Activated gamma-delta T cell treated with anti-CD3 and anti-CD28 coated beads, Interleukin-2, amount 50 U/mL, for 16 hours (primary cell): ENCODE measurements around the gene ASPN.

Experiments used
- DNase-seq: peaks from one replicate; pipeline ENCODE4 v3.0.0-alpha.2; 2020; ENCODE audit warnings: low read depth

The ASPN gene

GRCh38 chr9:92504881-92505280 is 22.6 kb upstream of the ASPN start:
- DNase-seq: no peak

GRCh38 chr9:92503156-92503555 is 20.9 kb upstream of the ASPN start:
- no peak for DNase-seq

- DNase-seq: no peak
Measured at GRCh38 chr9:92501671-92502393, 19.5 kb upstream of the ASPN start.

DNA sequence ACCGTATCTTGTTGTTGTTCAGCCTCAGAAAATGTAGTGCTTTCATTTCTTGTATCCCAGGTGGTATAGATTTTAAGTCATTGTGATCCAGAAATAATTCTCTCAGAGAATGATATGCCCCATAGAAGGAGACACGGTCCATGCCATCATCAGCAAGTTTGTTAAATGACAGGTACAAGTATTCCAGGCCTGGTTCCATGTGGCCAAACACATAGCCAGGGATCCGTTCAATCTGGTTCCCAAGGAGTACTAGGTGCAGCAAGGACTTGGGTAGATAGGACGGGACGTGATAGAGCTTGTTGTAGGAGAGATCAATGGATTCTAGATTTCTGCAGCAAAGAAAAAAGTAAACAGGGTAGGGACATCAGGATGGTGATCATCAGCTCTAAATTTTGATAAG is 18.4 kb upstream of the ASPN start:
- no peak for DNase-seq

DNA sequence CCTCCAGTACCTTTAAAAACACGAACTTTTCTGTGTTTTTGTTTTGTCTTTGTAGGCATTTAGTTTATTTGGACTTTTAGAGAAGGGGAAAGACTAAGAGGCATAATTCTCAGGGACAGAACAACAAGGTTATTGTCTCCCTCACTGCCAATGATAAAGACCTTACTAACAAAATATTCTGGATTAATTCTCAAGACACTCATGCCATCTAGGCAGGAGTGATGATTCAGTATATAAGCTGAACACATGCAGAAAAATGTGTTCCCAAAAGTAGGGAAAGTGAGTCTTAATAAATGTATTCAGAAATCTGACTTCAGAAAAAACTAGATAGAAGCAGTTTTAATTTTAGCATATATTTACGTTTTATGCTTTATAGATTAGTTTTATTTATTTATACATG is 17.4 kb upstream of the ASPN start:
- no peak for DNase-seq

GRCh38 chr9:92496396-92497176 is 14.3 kb upstream of the ASPN start:
- DNase-seq: no peak

- DNase-seq: no peak
Measured at GRCh38 chr9:92494856-92495255, 12.6 kb upstream of the ASPN start.

DNA sequence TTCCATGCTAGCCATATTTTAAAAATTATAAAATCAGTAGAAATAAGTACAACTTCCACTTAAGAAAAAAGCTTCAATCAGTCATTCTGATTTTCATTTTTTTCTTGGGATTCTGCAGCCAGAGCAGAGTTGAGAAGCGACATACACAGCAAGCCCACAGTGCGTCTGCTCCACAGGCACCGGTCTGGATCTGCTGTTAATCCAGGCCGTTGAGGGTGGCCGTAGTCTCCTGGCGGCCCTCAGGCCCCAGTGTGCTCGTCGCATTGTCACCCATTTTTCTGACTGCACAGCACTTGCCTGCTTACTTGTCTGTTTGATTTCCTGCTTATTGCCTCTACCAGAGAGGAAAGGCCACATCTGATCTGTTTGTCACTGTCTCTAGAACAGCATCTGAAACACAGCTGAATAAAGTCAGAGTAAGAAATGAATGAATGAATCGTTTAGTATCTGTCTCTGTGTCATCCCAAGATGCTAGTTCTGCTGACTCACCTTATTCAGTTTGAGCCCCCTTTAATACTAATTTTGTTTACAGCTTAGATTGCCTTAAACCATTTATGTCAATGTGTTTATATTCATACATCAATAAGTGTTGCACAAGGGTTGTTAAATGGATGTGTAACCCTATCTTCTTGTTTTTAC is 11.6 kb upstream of the ASPN start:
- no peak for DNase-seq

- no peak for DNase-seq
Measured at GRCh38 chr9:92492781-92493401, 10.6 kb upstream of the ASPN start.

DNA sequence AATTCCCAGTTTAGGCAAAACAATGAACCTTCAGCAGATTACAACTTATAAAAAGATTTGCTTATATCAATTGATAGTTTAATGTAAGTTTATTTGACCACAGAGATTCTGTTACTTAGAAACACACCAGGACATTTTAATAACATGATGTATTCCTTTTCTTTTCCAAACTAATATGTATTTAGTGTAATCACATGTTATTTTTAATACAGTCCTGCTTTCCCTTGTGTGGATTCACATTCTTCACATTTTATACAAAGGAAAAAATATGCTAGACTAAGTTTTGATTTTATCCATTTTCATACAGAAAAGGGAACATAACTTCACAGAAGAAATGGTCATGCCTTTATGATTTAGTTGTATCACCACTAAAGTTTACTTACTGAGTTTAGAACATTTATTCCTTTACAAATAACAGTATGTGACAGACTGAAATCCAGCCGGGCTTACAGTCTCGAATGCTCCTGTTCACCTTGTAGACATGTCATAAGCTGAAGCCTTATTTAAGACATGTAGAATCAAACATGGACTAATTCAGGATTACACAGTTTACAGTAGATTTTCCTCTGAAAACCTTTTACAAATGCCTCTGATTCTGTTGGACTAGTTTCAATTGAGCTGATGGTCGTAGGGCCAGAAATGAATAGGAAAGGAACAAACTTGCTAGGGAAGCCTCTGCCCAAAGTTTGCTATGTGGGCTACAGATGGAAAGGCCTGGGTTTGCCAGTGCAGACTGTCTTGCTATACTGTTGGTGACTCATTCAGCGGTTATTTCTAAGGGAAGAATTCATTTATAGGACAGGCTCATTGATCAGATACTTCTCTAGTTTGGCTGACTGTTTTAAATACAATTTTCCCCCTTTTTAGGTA is 6.6 kb upstream of the ASPN start:
- DNase-seq: no peak

- no peak for DNase-seq
Measured at GRCh38 chr9:92486371-92486770, 4.1 kb upstream of the ASPN start.

DNA sequence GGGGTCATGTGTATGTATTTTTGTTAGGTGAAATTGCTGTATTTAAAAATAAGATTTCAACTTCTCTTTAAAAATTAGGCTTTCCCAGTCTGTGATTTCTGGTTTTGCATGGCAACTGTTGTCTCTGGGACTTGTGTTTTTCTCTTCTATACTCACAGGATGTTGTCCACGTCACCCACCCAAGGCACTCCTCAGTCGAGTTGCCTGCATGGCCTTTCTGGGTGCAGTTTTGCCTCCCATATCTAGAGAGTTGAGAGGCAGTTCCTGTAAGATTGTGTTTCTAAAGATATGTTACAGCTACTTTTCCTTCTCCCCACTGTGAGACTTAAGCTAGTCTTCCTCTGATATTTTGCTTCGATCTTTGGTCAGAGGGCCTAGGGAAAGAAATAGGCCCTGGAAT is 2.3 kb upstream of the ASPN start:
- DNase-seq: no peak

DNA sequence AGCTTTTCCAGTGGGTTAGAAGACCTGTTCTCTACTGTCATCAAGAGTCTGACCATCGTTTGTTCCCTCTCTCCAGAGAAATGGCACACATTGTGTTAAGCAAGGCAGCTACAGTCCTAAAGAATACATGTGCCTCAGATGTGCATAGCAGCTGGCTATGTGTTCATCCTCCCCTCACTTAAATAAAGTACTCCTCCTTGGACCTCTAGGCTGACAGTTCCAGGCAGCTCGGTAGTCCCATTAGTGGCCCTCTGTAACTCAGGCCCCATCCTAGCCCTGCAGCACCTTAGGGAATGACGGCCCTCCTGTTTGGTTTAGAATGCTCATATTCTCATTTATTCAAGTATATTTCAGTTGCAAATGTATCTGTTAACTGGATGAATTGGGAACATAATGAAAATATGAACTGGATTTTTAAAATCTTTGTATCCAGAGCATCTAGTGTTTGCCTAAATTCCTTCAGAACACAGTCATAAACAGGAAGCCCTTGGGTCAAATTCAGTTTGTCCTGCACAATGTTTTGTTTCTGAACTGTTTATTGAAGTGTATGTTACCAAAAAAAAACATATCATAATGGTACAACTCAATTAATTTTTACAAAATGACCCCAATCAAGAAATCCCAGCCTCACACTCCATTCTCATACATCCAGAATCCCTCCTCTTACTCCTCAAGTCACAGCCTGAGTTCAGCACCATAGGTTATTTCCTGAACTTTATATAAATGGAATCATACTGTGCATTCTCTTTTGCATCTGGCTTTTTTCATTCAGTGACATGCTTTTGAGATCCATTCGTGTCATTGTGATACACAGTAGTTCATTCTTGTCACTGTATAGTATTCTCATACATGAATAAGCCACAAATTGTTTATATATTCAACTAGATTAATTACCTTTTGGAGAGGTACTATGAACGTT is 1.6 kb upstream of the ASPN start:
- no peak for DNase-seq

DNA sequence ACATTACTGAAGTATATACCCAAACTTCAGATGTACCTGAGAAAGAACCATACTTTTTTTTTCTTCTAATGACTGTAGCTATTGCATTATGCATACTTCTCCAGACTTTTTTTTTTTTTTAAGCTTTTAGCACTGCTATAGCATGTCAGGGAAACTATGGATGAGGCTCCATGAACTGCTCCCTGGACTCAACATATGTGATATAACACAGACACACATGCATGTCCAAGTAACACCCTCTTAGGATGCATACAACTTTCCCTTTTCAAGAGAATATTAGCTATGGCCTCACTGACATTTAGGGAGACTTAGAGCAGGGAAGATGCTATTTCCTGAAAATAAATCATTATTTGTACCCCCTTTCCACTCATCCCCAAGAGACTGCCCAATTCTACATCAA is 499 bp upstream of the ASPN start:
- no peak for DNase-seq

DNA sequence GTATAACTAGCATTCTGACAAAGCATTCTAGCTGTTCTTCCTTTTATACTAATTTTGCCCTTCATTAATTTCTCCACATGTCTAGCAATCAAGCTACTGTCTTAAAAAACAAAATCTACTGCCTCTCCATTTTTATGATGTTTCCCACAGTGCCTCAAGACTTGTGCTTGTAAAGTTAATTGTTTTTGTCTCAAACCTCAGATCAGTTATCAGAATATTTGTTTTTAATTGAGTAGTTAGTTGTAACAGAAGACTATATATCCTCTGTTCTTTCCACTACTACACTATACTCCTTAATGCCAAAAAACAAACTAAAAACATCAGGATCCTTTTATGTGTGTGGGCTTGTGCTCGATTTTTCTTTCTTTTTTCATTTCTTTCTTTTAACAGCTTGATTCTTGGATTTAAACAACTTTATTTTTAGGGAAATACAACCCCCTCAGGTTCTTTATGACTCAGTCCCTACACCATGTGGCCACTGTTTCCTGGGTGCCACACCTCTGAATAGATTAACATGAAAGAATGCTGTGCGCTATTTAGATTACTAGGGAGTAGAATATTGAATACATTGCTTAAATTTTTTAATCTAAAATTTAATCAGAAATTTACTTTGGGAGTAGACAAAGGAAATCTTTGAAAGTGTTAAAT is 1.2 kb downstream of the ASPN start:
- no peak for DNase-seq

GRCh38 chr9:92480291-92480771 is 2.0 kb downstream of the ASPN start:
- no peak for DNase-seq

- no peak for DNase-seq
Measured at GRCh38 chr9:92479346-92479745, 3.0 kb downstream of the ASPN start.

DNA sequence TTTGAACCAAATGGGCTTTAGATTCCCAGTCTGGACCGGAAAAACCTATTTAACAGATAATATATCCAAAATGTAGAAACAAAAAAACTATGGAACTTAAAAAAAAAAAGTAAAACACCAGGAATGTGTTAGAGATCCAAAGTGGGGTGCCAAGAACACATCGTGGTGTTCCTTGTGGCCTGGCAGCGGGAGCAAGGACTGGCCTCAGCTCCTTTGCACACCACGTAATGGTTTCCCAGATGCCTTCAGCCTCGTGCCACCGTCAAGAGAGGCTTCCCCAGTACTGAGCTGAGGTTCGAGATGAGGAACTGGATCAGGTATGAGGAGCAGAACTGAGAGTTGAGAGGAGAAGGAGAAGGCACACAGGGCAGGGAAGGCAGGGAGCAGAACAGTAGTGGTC is 3.5 kb downstream of the ASPN start:
- DNase-seq: no peak

- DNase-seq: no peak
Measured at GRCh38 chr9:92476962-92477361, 5.3 kb downstream of the ASPN start.

DNA sequence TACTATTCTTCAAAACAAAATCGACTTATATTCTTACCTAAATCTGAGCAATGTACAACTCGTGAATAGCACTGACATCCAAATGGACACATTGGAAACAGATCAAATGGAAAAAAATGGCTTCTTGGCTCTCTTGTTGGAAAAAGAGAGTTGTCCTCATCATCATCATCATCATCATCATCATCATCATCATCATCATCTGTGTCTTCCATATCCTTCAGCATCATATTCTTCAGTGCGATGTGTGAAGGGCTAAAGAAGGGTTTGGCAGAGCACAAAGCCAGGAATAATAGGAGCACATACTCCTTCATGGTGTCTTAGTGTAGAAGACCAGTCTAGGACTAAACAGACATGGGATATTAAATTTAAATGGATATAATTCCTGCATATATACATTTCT is 7.7 kb downstream of the ASPN start:
- no peak for DNase-seq
